ENCODE measurements around the gene SLC25A40.

The SLC25A40 gene

GRCh38 chr7:87877366-87878040 lies 1.3 kb upstream of the SLC25A40 start:
- peak overlapping the region; percentile 91 for H3K27ac ChIP-seq (ENCODE audit: low read depth, low read length)
- H4K20me1 ChIP-seq (ENCODE audit: control insufficient read depth, insufficient read depth, low read depth, low read length) = peaks cover 21% of the 10 kb centered on the region
- peaks cover 57% of the 10 kb centered on the region for H3K4me1 ChIP-seq (ENCODE audit: control insufficient read depth, low read length)

GRCh38 chr7:87876869-87877234 lies 692 bp upstream of the SLC25A40 start:
- Histone ChIP-seq H4K20me1 (ENCODE audit: control insufficient read depth, insufficient read depth, low read depth, low read length) (peaks cover 15% of the 10 kb centered on the region; the same call in 1 of the 2 replicates), H3K4me2 (ENCODE audit: low read length) (peak overlapping the region; percentile 84), H3K27me3 (ENCODE audit: control insufficient read depth, low read length) (no peaks in the 10 kb centered on the region), H3K4me3 (ENCODE audit: low read length) (peak overlapping the region; percentile 89), H3K27ac (ENCODE audit: low read depth, low read length) (peak overlapping the region; percentile 91), H3K4me1 (ENCODE audit: control insufficient read depth, low read length) (peaks cover 51% of the 10 kb centered on the region), H3K36me3 (ENCODE audit: control insufficient read depth, low read length) (peaks cover 69% of the 10 kb centered on the region), H3F3A (ENCODE audit: control insufficient read depth, insufficient read depth) (peaks cover 10% of the 10 kb centered on the region; the same call in 1 of the 2 replicates), H3K9me2 (replicated peaks; ENCODE audit: control insufficient read depth, low read length) (no peaks in the 10 kb centered on the region), H3K79me2 (ENCODE audit: control insufficient read depth, low read length) (peaks cover 96% of the 10 kb centered on the region), H3K9me3 (ENCODE audit: control insufficient read depth, insufficient read depth, low read length) (peaks cover 10% of the 10 kb centered on the region)
- no peak for TF ChIP-seq EZH2phosphoT487 (IDR thresholded peaks at IDR 0.05; ENCODE audit: borderline replicate concordance, low read length)
- TF ChIP-seq CTCF (IDR thresholded peaks at IDR 0.05; ENCODE audit: low read depth, low read length, poor library complexity, severe bottlenecking) = no peak

More at GRCh38 chr7:87877366-87878040, 1.3 kb upstream of the SLC25A40 start:
- peaks cover 4% of the 10 kb centered on the region for H3K9me3 ChIP-seq (ENCODE audit: control insufficient read depth, insufficient read depth, low read length)
- no peaks in the 10 kb centered on the region for H3K9me2 ChIP-seq (replicated peaks; ENCODE audit: control insufficient read depth, low read length)
- H3K4me2 ChIP-seq (ENCODE audit: low read length) = peak overlapping the region; percentile 84
- H3K4me3 ChIP-seq (ENCODE audit: low read length) = peak overlapping the region; percentile 89
- H3F3A ChIP-seq (ENCODE audit: control insufficient read depth, insufficient read depth) = peaks cover 10% of the 10 kb centered on the region; the same call in 1 of the 2 replicates
- H3K79me2 ChIP-seq (ENCODE audit: control insufficient read depth, low read length) = peaks cover 96% of the 10 kb centered on the region
- H3K27me3 ChIP-seq (ENCODE audit: control insufficient read depth, low read length) = no peaks in the 10 kb centered on the region
- H3K36me3 ChIP-seq (ENCODE audit: control insufficient read depth, low read length) = peaks cover 69% of the 10 kb centered on the region
- no peak for TF ChIP-seq EZH2phosphoT487 (IDR thresholded peaks at IDR 0.05; ENCODE audit: borderline replicate concordance, low read length)
- no peak for TF ChIP-seq CTCF (IDR thresholded peaks at IDR 0.05; ENCODE audit: low read depth, low read length, poor library complexity, severe bottlenecking)

- Histone ChIP-seq H3K9me3 (ENCODE audit: control insufficient read depth, insufficient read depth, low read length) (peaks cover 22% of the 10 kb centered on the region), H4K20me1 (ENCODE audit: control insufficient read depth, insufficient read depth, low read depth, low read length) (peaks cover 5% of the 10 kb centered on the region; the same call in 1 of the 2 replicates), H3F3A (ENCODE audit: control insufficient read depth, insufficient read depth) (peaks cover 10% of the 10 kb centered on the region; the same call in 1 of the 2 replicates), H3K79me2 (ENCODE audit: control insufficient read depth, low read length) (peaks cover 96% of the 10 kb centered on the region), H3K4me1 (ENCODE audit: control insufficient read depth, low read length) (peaks cover 43% of the 10 kb centered on the region), H3K9me2 (replicated peaks; ENCODE audit: control insufficient read depth, low read length) (no peaks in the 10 kb centered on the region), H3K4me2 (ENCODE audit: low read length) (peak overlapping the region; percentile 68), H3K27me3 (ENCODE audit: control insufficient read depth, low read length) (no peaks in the 10 kb centered on the region), H3K4me3 (ENCODE audit: low read length) (peak overlapping the region; percentile 83), H3K36me3 (ENCODE audit: control insufficient read depth, low read length) (peaks cover 69% of the 10 kb centered on the region), H3K27ac (ENCODE audit: low read depth, low read length) (peak overlapping the region; percentile 91)
- TF ChIP-seq EZH2phosphoT487 (IDR thresholded peaks at IDR 0.05; ENCODE audit: borderline replicate concordance, low read length) (no peak), CTCF (IDR thresholded peaks at IDR 0.05; ENCODE audit: low read depth, low read length, poor library complexity, severe bottlenecking) (peak; percentile 3)
Observed at GRCh38 chr7:87875151-87876039, 765 bp downstream of the SLC25A40 start.
